OCI-LY7 (cell line): Measurements from ENCODE around the gene NTM. TPM values are rescaled to one million over a fixed set of nuclear protein-coding genes. Genes with fewer than 3 reads are reported as not detected.

ENCODE experiments used
- BruUV-seq: library from RNA; stranded (reverse); fragments of 400-500 nt; replicated peaks from 2 replicates; lab custom pipeline; 2021; lab: Mats Ljungman, UMichigan
- CTCF ChIA-PET: fragments of 300-600 bp; sonication (Branson Sonifier 250); formaldehyde crosslinking; loops from one replicate; lab custom pipeline; 2022; ENCODE audit warnings: antibody characterized with exemption; ENCODE audit not compliant: unreplicated experiment; lab: Charles Lee
- POLR2A ChIA-PET: fragments of 300-600 bp; sonication (Branson Sonifier 250); formaldehyde crosslinking; loops from one replicate; lab custom pipeline; 2022; ENCODE audit warnings: antibody characterized with exemption; lab: Charles Lee
- DNase-seq: peaks from one replicate; pipeline ENCODE4 v3.0.0-alpha.2; 2015; ENCODE audit warnings: low spot score
- H2AFZ ChIP-seq: fragments of 200-600 bp; sonication (generic), shearing (Covaris generic); 2 replicates; pipeline ENCODE4 v1.6.1; 2014; ENCODE audit warnings: mild to moderate bottlenecking, antibody characterized with exemption, low read length, moderate library complexity
- H3K27ac ChIP-seq: fragments of 200-600 bp; sonication (generic); 2 replicates; pipeline ENCODE4 v1.5.1; 2014; ENCODE audit warnings: mixed run types, low read depth, mild to moderate bottlenecking, moderate library complexity, low read length, inconsistent platforms; ENCODE audit not compliant: poor library complexity, severe bottlenecking
- H3K36me3 ChIP-seq: fragments of 200-600 bp; sonication (generic); 2 replicates; pipeline ENCODE4 v1.6.1; 2014; ENCODE audit warnings: mild to moderate bottlenecking, antibody characterized with exemption, low read length, moderate library complexity, mixed read lengths; ENCODE audit not compliant: insufficient read depth
- H3K4me1 ChIP-seq: fragments of 200-600 bp; sonication (generic); 2 replicates; pipeline ENCODE4 v1.5.1; 2014; ENCODE audit warnings: mild to moderate bottlenecking, low read length; ENCODE audit not compliant: insufficient read depth, poor library complexity, severe bottlenecking
- H3K4me2 ChIP-seq: fragments of 200-600 bp; sonication (generic); 2 replicates; pipeline ENCODE4 v1.6.1; 2014; ENCODE audit warnings: mild to moderate bottlenecking, low read length
- H3K4me3 ChIP-seq: fragments of 200-600 bp; sonication (generic); 2 replicates; pipeline ENCODE4 v1.5.1; 2014; ENCODE audit warnings: mild to moderate bottlenecking, low read depth, low read length; ENCODE audit not compliant: poor library complexity, severe bottlenecking
- H3K79me2 ChIP-seq: fragments of 200-600 bp; sonication (generic); 2 replicates; pipeline ENCODE4 v1.6.1; 2016; ENCODE audit warnings: low read depth, mild to moderate bottlenecking, low read length, moderate library complexity, mixed read lengths; ENCODE audit not compliant: insufficient read depth
- H3K9me2 ChIP-seq: fragments of 200-600 bp; sonication (generic); 2 replicates; pipeline ENCODE4 v1.6.1; 2016; ENCODE audit warnings: mild to moderate bottlenecking, low read length, mixed read lengths; ENCODE audit not compliant: insufficient read depth
- H3K9me3 ChIP-seq: fragments of 200-600 bp; sonication (generic); 2 replicates; pipeline ENCODE4 v1.6.1; 2014; ENCODE audit warnings: mild to moderate bottlenecking, mixed run types, low read length, mixed read lengths
- H4K20me1 ChIP-seq: fragments of 200-600 bp; sonication (generic); 2 replicates; pipeline ENCODE4 v1.6.1; 2014; ENCODE audit warnings: mild to moderate bottlenecking, antibody characterized with exemption, low read length, moderate library complexity, mixed read lengths; ENCODE audit not compliant: insufficient read depth
- CTCF ChIP-seq: fragments of 200-600 bp; sonication (generic); conservative IDR thresholded peaks from 2 replicates; pipeline ENCODE4 v1.5.1; 2014; ENCODE audit warnings: mild to moderate bottlenecking, antibody characterized with exemption, low read length, moderate library complexity, mixed read lengths
- EZH2phosphoT487 ChIP-seq: fragments of 200-600 bp; sonication (generic); IDR thresholded peaks from 2 replicates; pipeline ENCODE4 v1.6.1; 2018; ENCODE audit warnings: low read depth, borderline replicate concordance, mild to moderate bottlenecking, mixed run types, antibody characterized with exemption, low read length, moderate library complexity, mixed read lengths
- intact Hi-C: fragments of 100-400 bp; cut with micrococcal nuclease; formaldehyde crosslinking; loops from one replicate; pipeline ENCODE4 v1.10.0; 2022; ENCODE audit not compliant: unreplicated experiment
- total RNA-seq, 2 experiments: library from RNA; depleted of rRNA in 1 of 2; stranded (reverse); fragments of >200 nt in 1 of 2; shearing (Covaris generic) in 1 of 2; gene quantifications; 2 replicates each; pipeline ENCODE4 v1.2.3, GENCODE V29; 2014 to 2022

The NTM gene
- total RNA-seq, 2 experiments from 2014 or later = not detected

- no peaks in the 10 kb centered on the region for H3K79me2 ChIP-seq
- POLR2A ChIA-PET = no interaction called here
- BruUV-seq = no TSS peak
- intact Hi-C loops = no loop called here
- CTCF ChIA-PET = no interaction called here
- no peak for DNase-seq
- H3K4me3 ChIP-seq = no peak overlapping the region
- H3K4me1 ChIP-seq = no peaks in the 10 kb centered on the region
- no peaks in the 10 kb centered on the region for H4K20me1 ChIP-seq
- no peak for TF ChIP-seq CTCF
- no peak for TF ChIP-seq EZH2phosphoT487
- no peak overlapping the region for H2AFZ ChIP-seq
- H3K27ac ChIP-seq = no peak overlapping the region
- no peak overlapping the region for H3K4me2 ChIP-seq
- no peaks in the 10 kb centered on the region for H3K9me2 ChIP-seq
- no peaks in the 10 kb centered on the region for H3K9me3 ChIP-seq
- no peaks in the 10 kb centered on the region for H3K36me3 ChIP-seq
Measured at GRCh38 chr11:132256528-132257279, 886.3 kb downstream of the NTM start.

GRCh38 chr11:132257871-132258270 lies 887.5 kb downstream of the NTM start:
- H4K20me1 ChIP-seq = no peaks in the 10 kb centered on the region
- CTCF ChIA-PET = no interaction called here
- no peaks in the 10 kb centered on the region for H3K4me1 ChIP-seq
- no peak for DNase-seq
- H3K9me2 ChIP-seq = no peaks in the 10 kb centered on the region
- H3K9me3 ChIP-seq = no peaks in the 10 kb centered on the region
- H3K27ac ChIP-seq = no peak overlapping the region
- intact Hi-C loops = no loop called here
- H3K4me3 ChIP-seq = no peak overlapping the region
- BruUV-seq = no TSS peak
- H3K79me2 ChIP-seq = no peaks in the 10 kb centered on the region
- no peaks in the 10 kb centered on the region for H3K36me3 ChIP-seq
- POLR2A ChIA-PET = interaction anchor here (0.6 kb wide), 1 partner anchor 454 kb away, joined by 8 read pairs; no protein-coding TSS in a partner anchor
- H2AFZ ChIP-seq = no peak overlapping the region
- no peak overlapping the region for H3K4me2 ChIP-seq
- no peak for TF ChIP-seq CTCF
- TF ChIP-seq EZH2phosphoT487 = no peak

GRCh38 chr11:132258875-132259274 lies 888.5 kb downstream of the NTM start:
- intact Hi-C loops = no loop called here
- BruUV-seq = no TSS peak
- POLR2A ChIA-PET = no interaction called here

More at GRCh38 chr11:132258875-132259274, 888.5 kb downstream of the NTM start:
- CTCF ChIA-PET = no interaction called here
- Histone ChIP-seq H3K9me3 (no peaks in the 10 kb centered on the region), H3K4me3 (no peak overlapping the region), H3K27ac (no peak overlapping the region), H4K20me1 (no peaks in the 10 kb centered on the region), H3K4me1 (no peaks in the 10 kb centered on the region), H3K4me2 (no peak overlapping the region), H3K36me3 (no peaks in the 10 kb centered on the region), H3K9me2 (no peaks in the 10 kb centered on the region; the same call in 1 of the 2 replicates), H3K79me2 (no peaks in the 10 kb centered on the region), H2AFZ (no peak overlapping the region)
- DNase-seq = no peak
- TF ChIP-seq EZH2phosphoT487 (no peak), CTCF (no peak)
